ENCODE results near the gene PKIB. TPM values are rescaled to one million over a fixed set of nuclear protein-coding genes. Genes with fewer than 3 reads are reported as not detected.

The PKIB gene
- total RNA-seq, 2 donors from 2014 or later: 2.6 to 12.8 TPM

DNA sequence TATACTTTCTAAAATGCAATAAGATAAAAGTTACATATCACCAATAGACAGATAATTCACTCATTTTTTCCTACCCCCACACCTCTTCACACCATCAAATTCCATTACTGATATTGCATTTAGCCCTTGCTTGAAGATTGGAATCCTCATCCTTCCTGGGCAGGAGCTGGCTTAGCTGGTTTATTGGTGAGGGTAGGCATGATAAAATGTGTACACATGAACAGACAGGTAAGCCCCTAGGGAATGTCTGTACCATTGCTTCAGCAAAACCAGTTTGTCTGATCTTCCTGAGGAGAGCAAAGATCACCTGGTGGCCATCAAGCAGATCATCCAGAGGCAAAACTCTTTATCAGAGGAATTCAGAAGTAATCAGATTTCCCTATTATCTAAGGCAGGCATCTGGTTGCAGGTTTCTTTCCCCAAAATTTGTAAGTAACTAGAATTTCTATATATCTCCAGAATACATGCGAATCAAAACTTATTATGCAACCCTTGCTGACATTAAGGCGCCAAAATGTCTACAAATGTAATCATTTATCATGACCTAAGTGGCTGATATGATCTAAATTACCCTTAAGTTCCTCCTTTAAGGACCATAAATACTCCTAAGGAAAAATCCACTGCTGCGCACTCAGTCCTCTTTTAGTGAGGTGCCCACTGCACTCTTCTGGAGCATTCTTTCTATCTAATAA, 162.7 kb downstream of the PKIB start:
- Histone ChIP-seq H3K4me1 (replicated peaks) (no peaks in the 10 kb centered on the region), H3K9me3 (no peaks in the 10 kb centered on the region)
- 80% methylated on average over 3 of the region's 3 CpGs for WGBS

More for the DNA sequence above, 162.7 kb downstream of the PKIB start:
- H3K4me3 ChIP-seq: no peak overlapping the region
- no peak for DNase-seq (ENCODE audit: low spot score)
- TF ChIP-seq POLR2A (IDR thresholded peaks at IDR 0.05): no peak
- no peak for TF ChIP-seq POLR2AphosphoS5 (IDR thresholded peaks at IDR 0.05)
- TF ChIP-seq, protein P1, sequence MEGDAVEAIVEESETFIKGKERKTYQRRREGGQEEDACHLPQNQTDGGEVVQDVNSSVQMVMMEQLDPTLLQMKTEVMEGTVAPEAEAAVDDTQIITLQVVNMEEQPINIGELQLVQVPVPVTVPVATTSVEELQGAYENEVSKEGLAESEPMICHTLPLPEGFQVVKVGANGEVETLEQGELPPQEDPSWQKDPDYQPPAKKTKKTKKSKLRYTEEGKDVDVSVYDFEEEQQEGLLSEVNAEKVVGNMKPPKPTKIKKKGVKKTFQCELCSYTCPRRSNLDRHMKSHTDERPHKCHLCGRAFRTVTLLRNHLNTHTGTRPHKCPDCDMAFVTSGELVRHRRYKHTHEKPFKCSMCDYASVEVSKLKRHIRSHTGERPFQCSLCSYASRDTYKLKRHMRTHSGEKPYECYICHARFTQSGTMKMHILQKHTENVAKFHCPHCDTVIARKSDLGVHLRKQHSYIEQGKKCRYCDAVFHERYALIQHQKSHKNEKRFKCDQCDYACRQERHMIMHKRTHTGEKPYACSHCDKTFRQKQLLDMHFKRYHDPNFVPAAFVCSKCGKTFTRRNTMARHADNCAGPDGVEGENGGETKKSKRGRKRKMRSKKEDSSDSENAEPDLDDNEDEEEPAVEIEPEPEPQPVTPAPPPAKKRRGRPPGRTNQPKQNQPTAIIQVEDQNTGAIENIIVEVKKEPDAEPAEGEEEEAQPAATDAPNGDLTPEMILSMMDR (IDR thresholded peaks at IDR 0.05): no peak
- H3K27ac ChIP-seq: no peak overlapping the region
- H3K36me3 ChIP-seq: no peaks in the 10 kb centered on the region
- intact Hi-C loops (cut with DNase I): no loop called here
- H3K27me3 ChIP-seq (replicated peaks; ENCODE audit: insufficient read depth): no peaks in the 10 kb centered on the region

Small RNAs within 50 kb of the gene (small RNA-seq; reads per million reads assigned to genes)
- gene RN7SL564P: 0 reads per million in 2 donors

Other genes starting within 250 kb of the PKIB start
- 10 to 100 TPM; 13.8 to 59.5 TPM for gene HSF2, start 210.8 kb upstream of the PKIB start, total RNA-seq
- 100 to 1,000 TPM; 159 to 165 TPM for gene SERINC1, start 138.6 kb upstream of the PKIB start, total RNA-seq
- gene FABP7, start 169.3 kb downstream of the PKIB start, total RNA-seq: not detected
- gene SMPDL3A, start 178.9 kb downstream of the PKIB start, total RNA-seq: 10 to 100 TPM in 1 of 2 donors, 1 to 10 TPM in 1; 7.6 to 30.7 TPM